Glutamatergic neuron (in vitro differentiated cells): ENCODE data around the gene SULT2A1. TPM values are rescaled to one million over a fixed set of nuclear protein-coding genes. Genes with fewer than 3 reads are reported as not detected.

Experiments used
- DNase-seq: peaks from one replicate; pipeline ENCODE4 v3.0.0; 2022
- H3K27ac Mint-ChIP-seq: one replicate; pipeline ENCODE4 v1.8.0; 2020; ENCODE audit warnings: mild to moderate bottlenecking, mixed read lengths, inconsistent platforms; ENCODE audit not compliant: unreplicated experiment
- H3K27me3 Mint-ChIP-seq: one replicate; pipeline ENCODE4 v1.8.0; 2020; ENCODE audit warnings: mild to moderate bottlenecking, moderate library complexity, mixed read lengths, inconsistent platforms; ENCODE audit not compliant: unreplicated experiment
- H3K36me3 Mint-ChIP-seq: one replicate; pipeline ENCODE4 v1.8.0; 2020; ENCODE audit warnings: mild to moderate bottlenecking, mixed read lengths, inconsistent platforms; ENCODE audit not compliant: unreplicated experiment
- H3K4me1 Mint-ChIP-seq: one replicate; pipeline ENCODE4 v1.8.0; 2020; ENCODE audit warnings: mild to moderate bottlenecking, low read depth, mixed read lengths, inconsistent platforms; ENCODE audit not compliant: unreplicated experiment
- H3K4me3 Mint-ChIP-seq: one replicate; pipeline ENCODE4 v1.8.0; 2020; ENCODE audit warnings: mild to moderate bottlenecking, mixed read lengths, inconsistent platforms; ENCODE audit not compliant: unreplicated experiment
- H3K9me3 Mint-ChIP-seq: one replicate; pipeline ENCODE4 v1.8.0; 2020; ENCODE audit warnings: mild to moderate bottlenecking, moderate library complexity, mixed read lengths, inconsistent platforms; ENCODE audit not compliant: unreplicated experiment
- CTCF ChIP-seq: fragments of 200-600 bp; sonication (generic); IDR thresholded peaks from one replicate; pipeline ENCODE4 v1.5.0; 2021; ENCODE audit not compliant: partially characterized antibody, unreplicated experiment
- total RNA-seq: library from RNA; stranded (reverse); fragmentation: NEBNext Ultra II Directional; extraction: Animal tissue kit (Norgen Biotek cat#: 25700); gene quantifications from one replicate; pipeline ENCODE4 v1.2.1, GENCODE V29; 2021; ENCODE audit not compliant: unreplicated experiment

The SULT2A1 gene
- total RNA-seq, 1 donor from 2014 or later = not detected

GRCh38 chr19:47848823-47849473 is 37.2 kb downstream of the SULT2A1 start:
- Mint-ChIP-seq H3K27me3 (peaks cover 10% of the 10 kb centered on the region), H3K27ac (peak overlapping the region; percentile 52), H3K9me3 (no peaks in the 10 kb centered on the region), H3K36me3 (no peaks in the 10 kb centered on the region), H3K4me1 (peaks cover 7% of the 10 kb centered on the region), H3K4me3 (peak overlapping the region; percentile 72)
- DNase-seq = peak; percentile 75
- TF ChIP-seq CTCF = peak; percentile 79

GRCh38 chr19:47848425-47848822 is 37.7 kb downstream of the SULT2A1 start:
- peak overlapping the region; percentile 72 for H3K4me3 Mint-ChIP-seq
- peaks cover 10% of the 10 kb centered on the region for H3K27me3 Mint-ChIP-seq
- peaks cover 7% of the 10 kb centered on the region for H3K4me1 Mint-ChIP-seq
- TF ChIP-seq CTCF = no peak
- H3K27ac Mint-ChIP-seq = peak overlapping the region; percentile 52
- no peaks in the 10 kb centered on the region for H3K9me3 Mint-ChIP-seq
- no peak for DNase-seq
- no peaks in the 10 kb centered on the region for H3K36me3 Mint-ChIP-seq

GRCh38 chr19:47842941-47843340 is 43.2 kb downstream of the SULT2A1 start:
- peaks cover 5% of the 10 kb centered on the region for H3K4me1 Mint-ChIP-seq
- DNase-seq = no peak
- no peak overlapping the region for H3K27ac Mint-ChIP-seq
- no peak for TF ChIP-seq CTCF
- H3K36me3 Mint-ChIP-seq = no peaks in the 10 kb centered on the region
- no peaks in the 10 kb centered on the region for H3K9me3 Mint-ChIP-seq
- no peak overlapping the region for H3K4me3 Mint-ChIP-seq
- H3K27me3 Mint-ChIP-seq = peaks cover 2% of the 10 kb centered on the region

- H3K27me3 Mint-ChIP-seq = no peaks in the 10 kb centered on the region
- no peak for TF ChIP-seq CTCF
- no peaks in the 10 kb centered on the region for H3K9me3 Mint-ChIP-seq
- peaks cover 5% of the 10 kb centered on the region for H3K4me1 Mint-ChIP-seq
- no peak for DNase-seq
- H3K36me3 Mint-ChIP-seq = no peaks in the 10 kb centered on the region
- H3K4me3 Mint-ChIP-seq = no peak overlapping the region
- H3K27ac Mint-ChIP-seq = no peak overlapping the region
Measured at GRCh38 chr19:47839913-47840312, 46.2 kb downstream of the SULT2A1 start.

GRCh38 chr19:47839411-47839810 is 46.7 kb downstream of the SULT2A1 start:
- no peaks in the 10 kb centered on the region for H3K36me3 Mint-ChIP-seq
- no peak overlapping the region for H3K4me3 Mint-ChIP-seq
- no peak overlapping the region for H3K27ac Mint-ChIP-seq
- H3K27me3 Mint-ChIP-seq = no peaks in the 10 kb centered on the region
- H3K9me3 Mint-ChIP-seq = no peaks in the 10 kb centered on the region
- no peak for DNase-seq
- TF ChIP-seq CTCF = no peak
- H3K4me1 Mint-ChIP-seq = peaks cover 5% of the 10 kb centered on the region
